Esophagus (tissue), 2 donors: ENCODE results near the gene WDPCP. TPM values are rescaled to one million over a fixed set of nuclear protein-coding genes. Genes with fewer than 3 reads are reported as not detected.
A peak's percentile ranks its signal among the peaks of the same experiment; 100 is the strongest.

Experiments used
- H3K27ac ChIP-seq, 2 donors: one replicate each; pipeline ENCODE4 v1.5.1; 2013; ENCODE audit warnings: low read depth in 2 of 2, mild to moderate bottlenecking in 2 of 2, inconsistent platforms in 1 of 2, low read length in 1 of 2, moderate library complexity in 1 of 2
- H3K27me3 ChIP-seq, 2 donors: one replicate each; pipeline ENCODE4 v1.6.1; 2013; ENCODE audit warnings: low read length in 2 of 2, control low read depth in 1 of 2, mild to moderate bottlenecking in 1 of 2; ENCODE audit not compliant: insufficient read depth in 2 of 2, control insufficient read depth in 1 of 2
- H3K36me3 ChIP-seq, 2 donors: one replicate each; pipeline ENCODE4 v1.6.1; 2013; ENCODE audit warnings: low read length in 1 of 2; ENCODE audit not compliant: control insufficient read depth in 2 of 2, insufficient read depth in 2 of 2
- H3K4me1 ChIP-seq, 2 donors: one replicate each; pipeline ENCODE4 v1.6.1; 2013; ENCODE audit warnings: low read length in 1 of 2; ENCODE audit not compliant: control insufficient read depth in 2 of 2, insufficient read depth in 2 of 2
- H3K4me3 ChIP-seq, 2 donors: one replicate each; pipeline ENCODE4 v1.5.1; 2013; ENCODE audit warnings: low read length in 2 of 2, mild to moderate bottlenecking in 2 of 2, low read depth in 1 of 2, moderate library complexity in 1 of 2
- H3K9me3 ChIP-seq, 2 donors: one replicate each; pipeline ENCODE4 v1.6.1; 2013; ENCODE audit warnings: mild to moderate bottlenecking in 2 of 2, low read depth in 1 of 2, low read length in 1 of 2, moderate library complexity in 1 of 2; ENCODE audit not compliant: control insufficient read depth in 2 of 2, insufficient read depth in 1 of 2
- WGBS, 2 donors: extraction: QIAGEN DNeasy Blood & Tissue Kit; methylation state at CpG; one replicate each; pipeline ENCODE4 v1.1.7; 2013; 5-methylcytosine and 5-hydroxymethylcytosine counted together
- polyA plus RNA-seq, 2 donors: library from polyadenylated mRNA; stranded (reverse); fragments of 200-250 nt; gene quantifications; one replicate each; pipeline ENCODE4 v1.2.3, GENCODE V29; 2013
- donor health status: healthy with polysubstance abuse.
- donor health status: Bipolar disorder and iron deficiency.

The WDPCP gene
- polyA plus RNA-seq, 2 donors: 0.81 to 0.94 TPM

DNA sequence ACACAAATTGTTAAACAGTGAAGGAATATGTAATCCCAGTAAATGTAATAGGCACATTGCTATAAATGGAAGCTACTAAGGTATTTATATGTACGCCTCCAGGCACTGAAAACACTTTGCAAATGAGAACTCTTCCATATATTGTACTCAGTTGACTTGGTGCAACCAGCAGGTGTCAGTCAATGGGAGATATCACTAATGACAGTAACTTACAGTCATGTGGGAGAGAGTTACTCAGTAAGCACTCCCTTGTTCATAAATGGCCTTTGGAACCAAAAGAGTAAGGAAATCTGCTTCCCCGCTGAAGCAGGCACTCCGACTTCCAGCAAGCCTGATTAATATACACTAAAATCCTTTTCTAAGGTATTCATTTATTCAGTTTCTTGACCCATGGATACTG, 6.4 kb upstream of the WDPCP start:
- H3K4me3 ChIP-seq: no peak overlapping the region
- H3K27me3 ChIP-seq: no peaks in the 10 kb centered on the region
- no peaks in the 10 kb centered on the region for H3K4me1 ChIP-seq
- 94 to 97% methylated on average over 3 of the region's 3 CpGs for WGBS, 2 donors
- H3K36me3 ChIP-seq: peaks cover 0 to 3% of the 10 kb centered on the region in 2 donors
- H3K9me3 ChIP-seq: no peaks in the 10 kb centered on the region
- no peak overlapping the region for H3K27ac ChIP-seq

DNA sequence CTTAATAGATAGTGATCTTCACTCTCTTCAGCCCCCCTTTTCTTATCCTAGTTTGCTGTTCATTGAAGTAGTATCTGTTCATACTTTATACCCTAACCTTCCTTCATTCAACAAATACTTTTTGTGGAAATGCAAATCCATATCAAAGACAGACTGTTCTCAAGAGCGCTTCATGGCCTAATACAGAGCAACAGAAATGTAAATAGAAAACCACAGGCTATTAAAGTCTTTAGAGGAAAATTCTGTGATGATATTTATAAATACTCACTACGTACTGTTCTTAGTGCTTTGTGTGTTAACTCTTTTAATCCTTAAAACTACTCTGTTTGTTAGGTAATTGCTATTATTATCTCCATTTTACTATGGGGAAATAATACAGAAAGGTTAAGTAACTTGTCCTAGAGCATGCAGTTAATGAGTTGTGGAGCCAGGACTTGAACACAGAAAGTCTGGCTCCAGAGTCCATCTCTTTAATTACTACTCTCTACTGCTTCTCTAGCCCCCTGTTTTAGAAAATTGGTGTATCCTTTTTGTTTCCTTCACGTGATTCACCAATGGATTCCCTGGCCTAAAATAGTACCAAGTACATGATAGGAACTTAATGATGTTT, 3.4 kb upstream of the WDPCP start:
- peaks cover 0 to 3% of the 10 kb centered on the region in 2 donors for H3K36me3 ChIP-seq
- no peaks in the 10 kb centered on the region for H3K9me3 ChIP-seq
- H3K27me3 ChIP-seq: no peaks in the 10 kb centered on the region
- H3K4me1 ChIP-seq: no peaks in the 10 kb centered on the region
- WGBS, 2 donors: 80 to 86% methylated on average over 3 of the region's 3 CpGs
- no peak overlapping the region for H3K4me3 ChIP-seq
- H3K27ac ChIP-seq: no peak overlapping the region

DNA sequence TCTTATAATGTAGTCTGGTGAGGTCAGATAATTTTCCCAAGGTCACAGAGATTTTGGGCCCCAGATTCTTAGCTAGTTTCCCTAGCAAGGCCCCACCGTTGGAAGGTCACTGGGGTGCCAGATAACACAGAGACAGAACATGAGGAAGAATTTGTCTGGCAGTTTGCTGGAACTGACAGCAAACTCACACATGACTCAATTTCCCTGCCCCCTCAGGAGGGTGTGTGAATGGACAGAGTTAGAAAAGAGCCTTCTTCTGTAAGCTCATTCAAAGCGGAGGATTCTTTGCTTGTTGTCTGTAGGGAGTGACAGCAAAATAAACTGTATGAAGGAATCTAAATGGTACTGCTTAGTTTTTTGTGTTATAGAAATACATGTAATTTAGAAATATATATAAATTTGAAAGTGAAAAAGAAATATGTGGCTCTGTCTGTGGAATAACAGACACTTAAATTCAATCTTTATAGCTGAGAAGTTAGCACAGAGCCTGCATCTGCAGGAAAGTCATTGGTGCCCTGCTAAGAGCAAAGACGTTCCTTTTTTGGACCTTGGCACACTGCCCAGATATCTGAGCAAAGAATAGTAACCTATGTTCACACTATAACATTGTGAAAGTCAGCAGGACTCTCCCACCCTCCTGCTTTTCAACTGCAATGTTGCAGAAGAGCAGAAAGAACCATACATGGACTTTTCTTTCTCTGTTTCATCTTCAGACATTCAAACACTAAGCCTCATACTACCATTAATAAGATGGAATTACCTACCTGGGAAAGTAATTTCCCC, 2.5 kb upstream of the WDPCP start:
- Histone ChIP-seq H3K36me3 (peaks cover 0 to 3% of the 10 kb centered on the region in 2 donors), H3K27me3 (no peaks in the 10 kb centered on the region), H3K4me3 (no peak overlapping the region), H3K9me3 (no peaks in the 10 kb centered on the region), H3K27ac (no peak overlapping the region), H3K4me1 (no peaks in the 10 kb centered on the region)
- WGBS, 2 donors: 46 to 51% methylated on average over 3 of the region's 3 CpGs

DNA sequence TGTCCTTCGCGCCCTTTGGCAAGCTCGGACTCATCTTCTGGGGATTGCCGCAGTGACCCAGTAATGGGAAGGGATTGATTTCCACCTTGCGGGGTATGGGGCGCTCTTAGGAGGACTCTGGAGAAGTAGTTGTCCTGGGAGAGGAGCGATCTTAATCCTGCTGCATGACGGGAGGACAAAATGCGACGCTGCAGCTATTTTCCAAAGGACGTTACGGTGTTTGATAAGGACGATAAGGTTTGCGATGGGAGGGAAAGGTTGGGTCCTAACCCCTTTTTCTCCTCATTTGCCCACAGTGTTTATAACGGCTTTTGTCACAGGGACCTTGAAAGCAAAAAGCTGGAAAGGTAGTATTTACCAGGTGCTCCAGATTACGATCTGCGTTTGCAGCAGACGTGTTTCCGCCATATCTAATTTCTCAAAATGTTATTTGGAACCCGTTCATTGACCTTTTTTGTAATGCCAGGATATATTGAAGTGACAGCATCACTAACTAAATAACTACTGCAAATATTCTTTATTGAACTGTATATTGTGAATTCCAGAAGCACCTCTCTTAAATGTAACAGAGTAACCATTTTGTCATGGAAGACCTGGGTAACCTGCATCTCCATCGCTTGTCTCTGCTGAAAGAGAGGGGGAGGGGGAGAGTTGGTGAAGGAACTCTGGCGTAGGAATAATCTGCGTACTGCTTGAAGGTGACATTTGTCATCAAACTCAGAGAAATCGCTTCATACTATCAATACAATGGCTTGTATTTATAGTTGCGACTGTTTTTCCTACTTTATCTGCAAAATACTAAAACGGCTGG, 1.1 kb upstream of the WDPCP start:
- H3K27me3 ChIP-seq: no peaks in the 10 kb centered on the region
- 4 to 5% methylated on average over 26 of the region's 26 CpGs for WGBS, 2 donors
- H3K27ac ChIP-seq: peak overlapping the region; percentile 78 to 91
- peaks cover 0 to 3% of the 10 kb centered on the region in 2 donors for H3K36me3 ChIP-seq
- no peaks in the 10 kb centered on the region for H3K4me1 ChIP-seq
- H3K4me3 ChIP-seq: peak overlapping the region; percentile 76 to 95
- no peaks in the 10 kb centered on the region for H3K9me3 ChIP-seq

DNA sequence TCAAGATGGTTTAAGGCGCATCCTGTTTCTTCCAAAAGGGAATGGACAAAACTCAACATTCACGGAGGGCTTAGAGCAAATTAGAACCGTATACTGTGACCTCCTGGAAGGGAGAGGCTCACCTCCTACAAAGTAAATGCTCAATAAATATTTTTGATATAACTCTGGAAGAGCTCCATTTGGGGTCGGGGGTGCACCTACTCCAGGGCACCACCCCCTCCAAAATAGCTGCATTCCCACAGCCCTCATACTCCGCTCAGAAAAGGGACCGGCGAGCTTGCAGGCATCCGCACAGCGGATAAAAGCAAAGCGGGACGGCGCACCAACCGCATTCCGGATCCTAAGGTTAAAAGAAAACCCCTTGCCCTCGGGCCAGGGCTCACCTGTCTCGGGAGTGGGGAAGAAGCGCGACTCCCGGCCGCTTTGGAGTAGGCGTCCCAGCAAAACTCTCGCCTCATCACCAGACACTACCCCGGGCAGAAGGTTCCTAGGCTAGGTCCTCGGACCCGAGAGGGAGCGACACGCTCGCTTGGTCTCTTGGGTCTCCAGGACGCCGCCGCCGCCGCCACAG, 378 bp downstream of the WDPCP start:
- 0 to 1% methylated on average over 33 of the region's 33 CpGs for WGBS, 2 donors

DNA sequence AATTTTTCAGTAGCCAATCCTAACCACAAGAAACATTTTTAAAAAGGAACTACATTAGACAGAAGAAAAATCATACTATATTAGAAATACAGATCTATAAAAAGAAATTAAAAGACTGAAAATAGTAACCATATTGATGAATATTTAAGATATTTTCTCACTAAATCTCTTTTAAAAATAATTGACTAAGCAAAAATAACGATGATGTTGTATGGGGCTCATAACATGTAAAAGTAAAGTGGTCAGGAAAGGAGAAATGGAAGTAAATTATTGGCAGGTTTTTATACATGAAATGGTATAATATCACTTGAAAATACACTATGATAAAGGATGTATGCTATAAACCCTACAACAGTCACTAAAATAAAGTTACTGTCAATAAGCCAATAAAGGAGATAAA, 5.4 kb downstream of the WDPCP start:
- H3K36me3 ChIP-seq: no peaks in the 10 kb centered on the region
- 88 to 90% methylated on average over 1 of the region's 1 CpG for WGBS, 2 donors
- no peak overlapping the region for H3K4me3 ChIP-seq
- H3K4me1 ChIP-seq: no peaks in the 10 kb centered on the region
- no peaks in the 10 kb centered on the region for H3K27me3 ChIP-seq
- H3K27ac ChIP-seq: no peak overlapping the region
- H3K9me3 ChIP-seq: no peaks in the 10 kb centered on the region

More for the DNA sequence above, 378 bp downstream of the WDPCP start:
- Histone ChIP-seq H3K27me3 (no peaks in the 10 kb centered on the region), H3K4me3 (peak overlapping the region; percentile 70 to 95), H3K27ac (peak overlapping the region; percentile 78 to 93), H3K36me3 (no peaks in the 10 kb centered on the region), H3K9me3 (no peaks in the 10 kb centered on the region), H3K4me1 (no peaks in the 10 kb centered on the region)

DNA sequence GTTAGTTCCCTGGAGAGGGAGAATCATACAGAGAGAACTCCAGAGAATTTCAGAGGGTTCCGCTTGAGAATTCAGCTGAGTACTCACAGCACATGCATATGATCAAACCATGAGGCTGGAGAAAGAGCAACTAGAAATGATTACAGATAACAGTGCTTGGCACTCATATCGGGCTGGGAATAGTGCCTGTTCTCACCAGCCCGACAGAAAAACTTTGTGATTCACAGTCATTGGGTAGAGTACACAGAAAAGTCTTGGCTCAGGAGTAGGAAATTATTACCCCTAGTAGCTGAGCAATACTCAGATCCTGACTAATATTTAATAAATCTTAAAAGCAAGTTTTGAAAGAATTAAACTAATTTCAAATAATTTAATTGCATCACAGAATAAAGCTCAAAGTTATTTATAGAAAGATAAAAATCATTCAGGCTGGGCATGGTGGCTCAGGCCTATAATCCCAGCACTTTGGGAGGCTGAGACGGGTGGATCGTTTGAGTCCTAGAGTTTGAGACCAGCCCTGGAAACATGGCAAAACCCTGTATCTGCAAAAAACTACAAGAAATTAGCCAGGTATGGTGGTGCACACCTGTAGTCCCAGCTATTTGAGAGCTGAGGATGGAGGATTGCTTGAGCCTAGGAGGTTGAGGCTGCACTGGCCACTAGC, 6.8 kb downstream of the WDPCP start:
- H3K36me3 ChIP-seq: no peaks in the 10 kb centered on the region
- 56 to 57% methylated on average over 5 of the region's 5 CpGs for WGBS, 2 donors
- no peaks in the 10 kb centered on the region for H3K9me3 ChIP-seq
- no peak overlapping the region for H3K27ac ChIP-seq
- no peaks in the 10 kb centered on the region for H3K27me3 ChIP-seq
- H3K4me1 ChIP-seq: no peaks in the 10 kb centered on the region
- no peak overlapping the region for H3K4me3 ChIP-seq

DNA sequence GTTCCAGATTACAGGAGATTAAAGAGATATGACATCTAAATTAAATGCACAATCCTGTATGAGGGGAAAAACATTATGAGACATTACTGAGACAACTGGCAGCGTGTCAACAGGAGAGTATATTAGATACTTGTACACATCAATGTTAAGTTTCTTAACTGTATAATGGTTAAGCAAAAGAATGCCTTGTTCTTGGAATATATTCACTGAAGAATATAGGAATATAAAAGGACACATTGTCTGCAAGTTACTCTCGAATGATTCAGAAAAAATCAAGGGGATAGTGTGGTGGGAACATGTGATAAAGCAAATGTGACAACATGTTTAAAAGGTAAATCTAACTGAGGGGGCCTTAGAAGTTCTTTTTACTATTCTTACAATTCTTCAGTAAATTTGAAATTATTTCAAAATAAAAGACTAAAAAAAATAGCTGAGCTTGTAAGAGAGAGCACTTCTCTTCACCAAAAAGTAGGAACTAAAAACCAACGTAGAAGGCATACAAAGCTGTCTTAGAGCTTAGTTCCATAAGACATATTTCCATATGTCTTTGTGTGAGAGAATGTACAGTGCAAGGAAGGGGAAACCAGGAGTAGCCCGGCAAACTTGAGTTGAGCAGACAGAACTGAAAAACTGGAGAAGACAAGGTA, 7.5 kb downstream of the WDPCP start:
- H3K27ac ChIP-seq: no peak overlapping the region
- H3K27me3 ChIP-seq: no peaks in the 10 kb centered on the region
- H3K4me1 ChIP-seq: no peaks in the 10 kb centered on the region
- H3K36me3 ChIP-seq: no peaks in the 10 kb centered on the region
- no peaks in the 10 kb centered on the region for H3K9me3 ChIP-seq
- 74% methylated on average over 4 of the region's 4 CpGs for WGBS, 2 donors
- H3K4me3 ChIP-seq: no peak overlapping the region

DNA sequence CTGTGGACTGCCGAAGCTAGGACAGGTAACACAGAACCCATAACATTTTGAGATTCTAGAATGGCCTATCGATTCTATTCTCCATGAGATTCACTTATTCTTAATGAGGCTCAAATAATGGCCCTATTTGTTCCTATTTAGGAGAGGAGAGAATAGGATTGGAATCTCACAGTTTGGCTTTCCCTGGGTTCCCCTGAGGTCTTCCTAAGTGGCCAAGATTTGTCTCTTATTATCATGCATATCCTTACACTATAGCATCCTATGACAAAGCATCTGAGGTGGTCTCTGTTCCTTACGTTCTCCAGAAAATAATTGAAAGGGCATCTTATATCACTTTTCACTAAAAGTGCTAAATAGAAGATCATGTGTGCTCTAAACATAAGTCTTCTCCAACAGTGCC, 9.5 kb downstream of the WDPCP start:
- Histone ChIP-seq H3K27ac (no peak overlapping the region), H3K36me3 (no peaks in the 10 kb centered on the region), H3K27me3 (no peaks in the 10 kb centered on the region), H3K4me1 (no peaks in the 10 kb centered on the region), H3K4me3 (no peak overlapping the region), H3K9me3 (no peaks in the 10 kb centered on the region)
- WGBS, 2 donors: 97% methylated on average over 3 of the region's 3 CpGs
